RWPE2 (cell line): Measurements from ENCODE around the gene UCP3.

Experiments used
- ATAC-seq: fragments of 200-7000 bp; cut with Tn5 transposase; 3 replicates; pipeline ENCODE4 v1.9.1; 2021; ENCODE audit warnings: low read depth
- DNase-seq: peaks from one replicate; pipeline ENCODE4 v3.0.0-alpha.2; 2020; ENCODE audit warnings: low spot score
- H3K27ac ChIP-seq: fragments of 450-650 bp; 2 replicates; pipeline ENCODE4 v1.5.1; 2017; ENCODE audit warnings: mild to moderate bottlenecking; ENCODE audit not compliant: poor library complexity, severe bottlenecking
- H3K27me3 ChIP-seq: fragments of 250-450 bp; sonication (Bioruptor Pico); 2 replicates; pipeline ENCODE4 v1.5.1; 2021; ENCODE audit warnings: mild to moderate bottlenecking, moderate library complexity; ENCODE audit not compliant: insufficient read depth, poor library complexity, severe bottlenecking
- H3K36me3 ChIP-seq: fragments of 250-450 bp; sonication (Bioruptor Pico); 2 replicates; pipeline ENCODE4 v1.5.1; 2020; ENCODE audit warnings: low read depth, mild to moderate bottlenecking, moderate library complexity
- H3K4me1 ChIP-seq: fragments of 250-450 bp; sonication (Bioruptor Pico); 2 replicates; pipeline ENCODE4 v1.5.1; 2021; ENCODE audit warnings: mild to moderate bottlenecking, moderate library complexity; ENCODE audit not compliant: insufficient read depth, poor library complexity, severe bottlenecking
- H3K4me3 ChIP-seq: fragments of 250-450 bp; sonication (Bioruptor Pico); 2 replicates; pipeline ENCODE4 v1.5.1; 2021; ENCODE audit warnings: mild to moderate bottlenecking, moderate library complexity; ENCODE audit not compliant: severe bottlenecking
- H3K9me3 ChIP-seq: fragments of 250-450 bp; sonication (Bioruptor Pico); 2 replicates; pipeline ENCODE4 v1.5.1; 2021; ENCODE audit warnings: mild to moderate bottlenecking, moderate library complexity; ENCODE audit not compliant: severe bottlenecking
- TF ChIP-seq, protein P1 (sequence below): fragments of 450-650 bp; IDR thresholded peaks from one replicate; pipeline ENCODE4 v1.5.1; 2017; ENCODE audit warnings: mild to moderate bottlenecking, moderate library complexity; ENCODE audit not compliant: poor library complexity, severe bottlenecking

The UCP3 gene

DNA sequence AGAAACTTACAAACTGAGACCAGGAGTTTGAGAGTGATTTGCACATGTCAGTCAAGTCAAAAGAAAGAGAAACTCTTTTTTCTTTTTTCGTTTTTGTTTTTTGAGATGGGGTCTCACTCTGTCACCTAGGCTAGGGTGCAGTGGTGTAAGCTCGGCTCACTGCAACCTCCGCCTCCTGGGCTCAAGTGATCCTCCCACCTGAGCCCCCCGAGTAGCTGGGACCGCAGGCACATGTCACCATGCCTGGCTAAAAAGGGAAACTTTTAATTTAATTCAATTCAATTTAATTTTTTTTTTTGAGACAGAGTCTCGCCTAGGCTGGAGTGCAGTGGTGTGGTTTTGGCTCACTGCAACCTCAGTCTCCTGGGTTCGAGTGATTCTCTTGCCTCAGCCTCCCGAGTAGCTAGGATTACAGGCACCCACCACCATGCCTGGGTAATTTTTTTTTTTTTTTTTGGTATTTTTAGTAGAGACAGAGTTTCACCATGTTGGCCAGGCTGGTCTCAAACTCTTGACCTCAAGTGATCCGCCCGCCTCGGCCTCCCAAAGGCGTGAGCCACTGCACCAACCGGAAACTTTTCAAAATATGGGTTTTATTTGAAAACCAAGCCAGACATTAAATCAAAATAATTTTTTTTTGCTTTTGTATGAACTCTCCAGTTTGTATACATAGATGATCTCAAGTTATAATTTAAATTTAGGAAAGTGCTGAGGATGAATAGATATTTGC is 9.9 kb downstream of the UCP3 start:
- Histone ChIP-seq H3K27ac (no peak overlapping the region), H3K36me3 (no peaks in the 10 kb centered on the region), H3K27me3 (no peaks in the 10 kb centered on the region), H3K4me1 (no peaks in the 10 kb centered on the region), H3K4me3 (no peak overlapping the region), H3K9me3 (no peaks in the 10 kb centered on the region)
- no peak for ATAC-seq
- TF ChIP-seq, protein P1, sequence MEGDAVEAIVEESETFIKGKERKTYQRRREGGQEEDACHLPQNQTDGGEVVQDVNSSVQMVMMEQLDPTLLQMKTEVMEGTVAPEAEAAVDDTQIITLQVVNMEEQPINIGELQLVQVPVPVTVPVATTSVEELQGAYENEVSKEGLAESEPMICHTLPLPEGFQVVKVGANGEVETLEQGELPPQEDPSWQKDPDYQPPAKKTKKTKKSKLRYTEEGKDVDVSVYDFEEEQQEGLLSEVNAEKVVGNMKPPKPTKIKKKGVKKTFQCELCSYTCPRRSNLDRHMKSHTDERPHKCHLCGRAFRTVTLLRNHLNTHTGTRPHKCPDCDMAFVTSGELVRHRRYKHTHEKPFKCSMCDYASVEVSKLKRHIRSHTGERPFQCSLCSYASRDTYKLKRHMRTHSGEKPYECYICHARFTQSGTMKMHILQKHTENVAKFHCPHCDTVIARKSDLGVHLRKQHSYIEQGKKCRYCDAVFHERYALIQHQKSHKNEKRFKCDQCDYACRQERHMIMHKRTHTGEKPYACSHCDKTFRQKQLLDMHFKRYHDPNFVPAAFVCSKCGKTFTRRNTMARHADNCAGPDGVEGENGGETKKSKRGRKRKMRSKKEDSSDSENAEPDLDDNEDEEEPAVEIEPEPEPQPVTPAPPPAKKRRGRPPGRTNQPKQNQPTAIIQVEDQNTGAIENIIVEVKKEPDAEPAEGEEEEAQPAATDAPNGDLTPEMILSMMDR, result no peak
- no peak for DNase-seq

DNA sequence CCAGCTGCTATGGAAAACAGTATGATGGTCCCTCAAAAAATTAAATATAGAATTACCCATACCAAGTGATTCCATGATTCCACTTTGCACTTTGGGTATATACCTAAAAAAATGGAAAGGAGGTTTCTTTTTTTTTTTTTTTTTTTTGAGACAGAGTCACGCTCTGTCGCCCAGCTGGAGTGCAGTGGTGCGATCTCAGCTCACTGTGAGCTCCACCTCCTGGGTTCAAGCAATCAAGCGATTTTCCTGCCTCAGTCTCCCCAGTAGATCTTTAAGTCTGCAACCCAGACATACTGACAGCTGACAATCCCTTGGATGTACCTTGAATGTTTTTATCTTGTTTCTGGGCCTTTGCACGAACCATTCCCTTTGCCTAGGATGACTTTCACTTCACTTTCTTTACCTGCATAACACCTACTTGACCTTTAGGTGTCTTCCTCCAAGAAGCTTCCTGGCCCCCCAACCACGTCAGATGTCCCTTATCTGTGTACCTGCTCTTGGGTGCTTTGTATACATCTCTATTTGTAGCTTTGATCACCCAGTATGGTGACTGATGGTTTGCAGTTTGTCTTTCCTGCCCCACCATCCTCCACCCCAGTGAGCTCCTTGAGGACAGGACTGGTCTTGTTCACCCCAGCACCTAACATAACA is 11.6 kb downstream of the UCP3 start:
- no peaks in the 10 kb centered on the region for H3K4me1 ChIP-seq
- DNase-seq, result no peak
- H3K9me3 ChIP-seq, result no peaks in the 10 kb centered on the region
- H3K27ac ChIP-seq, result no peak overlapping the region
- H3K36me3 ChIP-seq, result no peaks in the 10 kb centered on the region
- TF ChIP-seq, protein P1, result no peak
- no peak overlapping the region for H3K4me3 ChIP-seq
- no peak for ATAC-seq
- H3K27me3 ChIP-seq, result no peaks in the 10 kb centered on the region

DNA sequence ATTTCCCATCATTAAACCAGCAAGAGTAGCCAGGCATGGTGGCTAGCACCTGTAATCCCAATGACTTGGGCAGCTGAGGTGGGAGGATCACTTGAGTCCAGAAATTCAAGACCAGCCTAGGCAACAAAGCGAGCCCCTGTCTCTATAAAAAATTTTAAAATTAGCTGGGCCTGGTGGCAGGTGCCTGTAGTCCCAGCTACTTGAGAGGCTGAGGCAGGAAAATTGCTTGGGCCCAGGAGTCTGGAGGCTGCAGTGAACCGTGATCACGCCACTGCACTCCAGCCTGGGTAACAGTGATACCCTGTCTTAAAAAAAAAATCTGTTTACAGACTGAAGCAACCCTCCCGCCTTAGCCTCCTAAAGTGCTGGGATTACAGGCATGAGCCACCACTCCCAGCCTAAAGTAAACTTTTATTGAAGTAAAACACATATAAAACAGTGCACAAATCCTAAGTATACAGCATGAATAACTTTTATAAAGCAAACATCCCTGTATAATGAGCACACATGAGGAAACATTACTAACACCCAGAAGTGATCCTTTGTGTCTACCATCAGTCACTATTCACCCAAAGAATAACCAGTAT is 12.6 kb downstream of the UCP3 start:
- ATAC-seq (no peak), DNase-seq (no peak)
- Histone ChIP-seq H3K4me1 (no peaks in the 10 kb centered on the region), H3K27ac (no peak overlapping the region), H3K9me3 (no peaks in the 10 kb centered on the region), H3K36me3 (no peaks in the 10 kb centered on the region), H3K27me3 (no peaks in the 10 kb centered on the region), H3K4me3 (no peak overlapping the region)
- TF ChIP-seq, protein P1, result no peak

DNA sequence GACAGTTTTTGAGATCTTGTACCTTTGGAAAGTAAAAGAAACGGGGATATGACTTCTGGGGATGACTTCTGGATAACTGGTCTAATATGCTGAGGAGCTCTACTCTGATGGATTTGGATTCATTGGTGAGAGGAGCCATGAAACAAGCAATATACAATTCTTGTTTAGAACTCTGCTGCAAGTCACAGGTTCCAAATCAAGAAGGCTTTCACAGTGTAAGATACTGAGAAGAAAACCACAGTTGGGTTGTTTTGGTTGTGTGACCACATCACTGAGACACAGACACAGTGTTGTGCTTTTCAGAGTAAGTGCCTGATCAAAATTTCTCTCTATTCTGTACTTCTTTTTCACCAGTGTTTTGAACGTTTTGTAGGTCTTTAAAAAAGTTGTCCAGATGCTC is 13.2 kb downstream of the UCP3 start:
- no peak for DNase-seq

More for the DNA sequence above, 13.2 kb downstream of the UCP3 start:
- Histone ChIP-seq H3K36me3 (no peaks in the 10 kb centered on the region), H3K27me3 (no peaks in the 10 kb centered on the region), H3K4me1 (no peaks in the 10 kb centered on the region), H3K27ac (no peak overlapping the region), H3K4me3 (no peak overlapping the region), H3K9me3 (no peaks in the 10 kb centered on the region)
- TF ChIP-seq, protein P1, result no peak
- no peak for ATAC-seq
